GM21529 (cell line): Measurements from ENCODE around the gene FRYL.

Experiments
- ATAC-seq: cut with Tn5 transposase; IDR thresholded peaks from one replicate; pipeline ENCODE4 v1.9.1; 2021; ENCODE audit not compliant: unreplicated experiment

FRYL gene

GRCh38 chr4:48499551-48500066, 280.5 kb downstream of the FRYL start:
- ATAC-seq = peak; percentile 83

GRCh38 chr4:48498895-48499294, 281.2 kb downstream of the FRYL start:
- ATAC-seq = no peak

GRCh38 chr4:48495941-48496340, 284.1 kb downstream of the FRYL start:
- no peak for ATAC-seq

GRCh38 chr4:48493452-48494100, 286.5 kb downstream of the FRYL start:
- no peak for ATAC-seq

- ATAC-seq = no peak
Measured at GRCh38 chr4:48491514-48492176, 288.4 kb downstream of the FRYL start.

- no peak for ATAC-seq
Measured at GRCh38 chr4:48490680-48491513, 289.2 kb downstream of the FRYL start.

- ATAC-seq = no peak
Measured at GRCh38 chr4:48490012-48490679, 289.9 kb downstream of the FRYL start, which contains the start of gene ZAR1. Gene ZAR1, plus strand, starts transcription at chr4:48490252. Its CDS starts 40 bp downstream, at chr4:48490292.

GRCh38 chr4:48489683-48490011, 290.4 kb downstream of the FRYL start:
- no peak for ATAC-seq

GRCh38 chr4:48484494-48485168, 295.4 kb downstream of the FRYL start:
- no peak for ATAC-seq

GRCh38 chr4:48483777-48484493, 296.1 kb downstream of the FRYL start:
- no peak for ATAC-seq

- ATAC-seq = no peak
Measured at GRCh38 chr4:48483006-48483776, 296.9 kb downstream of the FRYL start, which contains the start of gene SLC10A4. Gene SLC10A4, plus strand, starts transcription at chr4:48483343. Its CDS starts 219 bp downstream, at chr4:48483562.

GRCh38 chr4:48481581-48481980, 298.5 kb downstream of the FRYL start:
- no peak for ATAC-seq

- no peak for ATAC-seq
Measured at GRCh38 chr4:48478273-48478672, 301.8 kb downstream of the FRYL start.

- no peak for ATAC-seq
Measured at GRCh38 chr4:48475770-48476169, 304.3 kb downstream of the FRYL start.

- ATAC-seq = no peak
Measured at GRCh38 chr4:48472794-48473193, 307.3 kb downstream of the FRYL start.

- ATAC-seq = no peak
Measured at GRCh38 chr4:48470570-48470969, 309.5 kb downstream of the FRYL start.

GRCh38 chr4:48470137-48470536, 309.9 kb downstream of the FRYL start:
- no peak for ATAC-seq

GRCh38 chr4:48467891-48468290, 312.2 kb downstream of the FRYL start:
- ATAC-seq = no peak

GRCh38 chr4:48467442-48467841, 312.6 kb downstream of the FRYL start:
- ATAC-seq = no peak
